GM21576 (cell line): ENCODE data around the gene NUDT21.
"Not testable (repeated sequence)": the region's sequence is repeated elsewhere in the genome, so short reads cannot be mapped to it uniquely, and the experiment has no call there.

Experiments
- ATAC-seq: cut with Tn5 transposase; IDR thresholded peaks from one replicate; pipeline ENCODE4 v1.9.1; 2021; ENCODE audit warnings: mild to moderate bottlenecking, moderate library complexity; ENCODE audit not compliant: unreplicated experiment

NUDT21 gene

GRCh38 chr16:56380778-56381485, 70.2 kb downstream of the NUDT21 start:
- not testable (repeated sequence) for ATAC-seq
